HG02763 (cell line): ENCODE data around the gene ZNF396.

Source experiments
- ATAC-seq: cut with Tn5 transposase; IDR thresholded peaks from one replicate; pipeline ENCODE4 v1.9.1; 2021; ENCODE audit warnings: mild to moderate bottlenecking, moderate library complexity; ENCODE audit not compliant: unreplicated experiment

The ZNF396 gene

DNA sequence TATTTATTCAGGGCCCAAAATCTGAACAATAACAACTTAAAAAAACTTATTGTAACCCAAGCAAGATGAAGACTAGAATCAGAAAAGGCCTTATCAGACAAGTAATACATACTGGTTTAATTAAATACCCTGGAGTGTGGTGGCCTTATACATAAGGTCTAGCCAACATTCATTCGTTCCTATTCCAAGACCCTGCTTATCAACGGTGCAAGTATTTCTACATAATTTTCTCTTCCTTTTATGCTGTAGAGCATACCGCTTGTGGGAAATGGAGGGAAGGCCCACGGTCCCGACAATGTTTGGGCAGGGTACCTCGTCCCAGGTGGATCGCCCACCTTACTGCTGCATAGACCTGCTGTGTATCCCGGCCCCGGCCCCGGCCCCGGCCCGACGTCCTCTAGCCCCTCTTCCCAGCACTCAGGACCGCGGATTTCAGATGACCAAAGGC, 33.6 kb downstream of the ZNF396 start:
- ATAC-seq: no peak

DNA sequence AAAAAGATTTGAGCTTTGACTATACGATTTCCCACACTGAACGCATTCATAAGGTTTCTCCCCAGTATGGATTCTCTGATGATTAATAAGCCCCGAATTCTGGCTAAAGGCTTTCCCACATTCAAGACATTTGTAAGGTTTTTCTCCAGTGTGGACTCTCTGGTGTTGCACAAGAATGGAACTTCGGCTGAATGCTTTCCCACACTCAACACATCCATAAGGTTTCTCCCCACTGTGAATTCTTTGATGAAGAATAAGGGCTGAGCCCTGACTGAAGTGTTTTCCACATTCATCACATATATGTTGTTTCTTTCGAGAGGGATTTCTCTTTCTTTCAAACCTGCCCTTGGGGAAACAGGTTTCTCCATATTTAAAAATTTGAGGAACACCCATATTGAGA, 39.9 kb downstream of the ZNF396 start:
- no peak for ATAC-seq

DNA sequence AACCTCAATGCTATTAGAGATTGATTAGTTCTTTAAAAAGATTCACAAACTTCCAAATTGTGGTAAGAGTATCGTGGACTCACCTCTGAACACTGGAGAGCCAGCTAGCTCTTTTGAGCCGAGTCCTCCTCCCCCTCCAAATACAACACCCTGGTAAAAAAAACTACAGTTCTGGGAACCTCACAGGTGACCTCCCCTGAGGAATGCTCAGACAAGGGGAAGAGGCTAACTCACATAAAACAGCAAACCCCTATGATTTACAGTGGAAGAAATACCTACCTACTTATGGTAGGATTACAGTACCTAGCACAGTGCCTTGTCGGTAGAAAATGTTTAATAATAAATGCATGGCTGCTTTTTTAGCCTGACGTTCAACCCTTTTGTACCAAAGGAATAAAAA, 41.3 kb downstream of the ZNF396 start:
- ATAC-seq: no peak

DNA sequence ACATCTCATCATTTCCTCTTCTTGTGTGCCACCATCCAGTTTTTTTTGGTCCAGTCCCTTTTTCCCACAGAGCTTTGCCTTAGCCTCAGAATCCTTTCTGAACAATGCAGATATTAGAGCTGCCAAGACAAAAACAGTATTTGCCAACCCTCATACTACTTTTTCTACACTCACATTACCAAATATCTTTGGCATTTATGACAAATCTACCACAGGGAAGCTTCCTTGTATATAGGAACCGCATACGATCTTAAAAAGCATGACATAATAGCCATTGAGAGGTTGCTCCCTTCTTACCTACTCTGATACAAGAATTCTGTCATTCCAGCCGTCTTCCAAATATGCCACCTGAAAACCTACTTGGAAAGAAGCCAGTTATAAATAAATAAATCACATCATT, 42.3 kb downstream of the ZNF396 start:
- no peak for ATAC-seq

DNA sequence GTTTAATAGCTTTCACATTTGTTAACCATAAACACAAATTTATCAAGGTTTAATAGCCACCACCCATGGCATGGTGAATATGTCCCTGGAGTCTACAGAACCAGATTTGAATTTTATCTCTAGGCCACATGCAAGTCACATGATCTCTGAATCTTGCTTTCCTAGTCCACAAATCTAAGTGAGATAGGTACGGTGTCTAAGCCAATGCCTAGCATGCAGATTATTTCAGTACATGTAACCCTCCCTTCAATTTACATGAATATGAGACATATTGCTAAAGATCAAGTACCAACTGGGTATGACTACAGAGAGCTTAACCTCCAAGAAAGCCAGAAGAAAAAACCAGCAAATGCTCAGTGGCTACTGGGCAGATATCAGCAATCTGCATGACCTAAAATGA, 42.9 kb downstream of the ZNF396 start:
- ATAC-seq: no peak

DNA sequence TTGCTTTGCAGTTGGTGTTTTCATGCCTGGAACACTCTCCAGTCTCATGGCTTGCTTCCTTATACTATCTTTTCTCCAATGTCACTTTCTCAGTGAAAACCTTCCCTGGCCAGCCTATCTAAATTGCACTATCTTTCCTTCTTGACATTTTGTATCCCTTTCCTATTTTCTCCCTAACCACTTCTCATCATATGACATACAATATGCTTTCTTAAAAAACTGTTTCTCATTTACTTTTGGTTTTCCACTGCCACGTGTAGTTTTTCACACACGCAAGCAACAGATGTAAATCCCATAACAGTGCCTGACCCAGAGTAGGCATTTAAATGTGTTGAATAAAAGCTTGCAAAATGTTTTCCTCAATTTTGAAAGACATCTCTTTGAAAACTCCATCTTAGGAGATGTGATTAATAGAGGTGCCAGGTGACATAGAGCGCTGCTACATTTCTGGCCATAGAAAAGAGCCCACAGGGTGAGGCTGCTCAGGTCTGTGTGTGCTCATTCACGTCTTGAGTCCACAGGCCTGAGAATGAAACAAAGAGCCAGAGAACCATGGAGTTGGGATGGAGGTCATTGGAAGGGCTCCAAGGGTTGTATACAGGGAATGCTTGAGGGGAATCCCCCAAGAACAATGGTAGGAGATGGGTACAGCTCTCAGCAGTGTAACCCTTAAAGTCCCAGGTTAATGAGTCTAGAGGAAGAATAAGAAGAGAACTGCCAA, 45.6 kb downstream of the ZNF396 start:
- no peak for ATAC-seq

DNA sequence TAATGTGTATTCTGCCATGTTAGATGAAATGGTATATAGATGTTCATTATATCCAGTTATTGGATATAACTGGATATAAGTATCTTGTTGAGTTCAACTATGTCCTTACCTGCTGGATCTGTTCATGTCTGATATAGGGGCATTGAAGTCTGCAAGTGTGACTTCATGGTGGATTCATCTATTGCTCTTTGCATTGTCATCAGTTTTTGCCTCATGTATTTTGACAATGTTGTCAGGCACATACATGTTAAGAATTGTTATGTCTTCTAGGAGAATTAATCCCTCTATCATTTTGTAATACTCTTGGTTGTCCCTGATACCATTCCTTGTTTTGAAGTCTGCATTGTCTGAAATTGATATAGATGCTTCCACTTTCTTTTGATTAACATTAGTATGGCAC, 48.3 kb downstream of the ZNF396 start:
- ATAC-seq: no peak

DNA sequence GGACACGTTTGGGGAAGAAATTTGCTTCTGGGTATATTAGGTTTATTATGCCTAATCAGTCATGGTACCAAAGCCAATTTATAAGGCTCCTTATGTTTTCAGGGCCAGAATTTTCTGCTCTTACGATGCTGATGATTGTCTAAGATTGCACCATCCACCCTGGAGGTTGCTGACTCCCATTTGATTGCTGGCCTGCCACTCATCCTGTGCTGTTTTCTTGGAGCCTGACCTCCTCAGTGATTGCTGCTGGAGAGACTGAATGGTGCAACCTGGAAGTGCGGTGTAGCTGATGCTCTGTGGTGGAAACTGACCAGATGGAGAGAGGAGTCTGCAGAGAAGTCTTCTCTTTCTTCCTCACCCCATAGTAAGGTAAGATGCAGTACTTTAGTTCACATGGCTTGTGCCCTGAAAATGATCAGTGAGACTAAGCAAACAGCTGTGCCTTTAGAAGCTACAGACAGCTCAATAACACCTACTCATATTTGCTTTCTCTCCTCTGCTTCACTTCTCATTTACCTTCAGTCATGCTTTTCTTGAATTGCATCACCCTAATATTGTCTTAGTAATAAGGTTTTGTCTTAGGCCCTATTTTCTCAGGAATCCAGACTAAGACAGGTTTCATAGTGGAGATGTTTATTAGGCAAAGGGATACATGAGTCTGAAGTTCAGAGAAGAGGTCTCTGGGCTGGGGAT, 50.3 kb downstream of the ZNF396 start:
- no peak for ATAC-seq

DNA sequence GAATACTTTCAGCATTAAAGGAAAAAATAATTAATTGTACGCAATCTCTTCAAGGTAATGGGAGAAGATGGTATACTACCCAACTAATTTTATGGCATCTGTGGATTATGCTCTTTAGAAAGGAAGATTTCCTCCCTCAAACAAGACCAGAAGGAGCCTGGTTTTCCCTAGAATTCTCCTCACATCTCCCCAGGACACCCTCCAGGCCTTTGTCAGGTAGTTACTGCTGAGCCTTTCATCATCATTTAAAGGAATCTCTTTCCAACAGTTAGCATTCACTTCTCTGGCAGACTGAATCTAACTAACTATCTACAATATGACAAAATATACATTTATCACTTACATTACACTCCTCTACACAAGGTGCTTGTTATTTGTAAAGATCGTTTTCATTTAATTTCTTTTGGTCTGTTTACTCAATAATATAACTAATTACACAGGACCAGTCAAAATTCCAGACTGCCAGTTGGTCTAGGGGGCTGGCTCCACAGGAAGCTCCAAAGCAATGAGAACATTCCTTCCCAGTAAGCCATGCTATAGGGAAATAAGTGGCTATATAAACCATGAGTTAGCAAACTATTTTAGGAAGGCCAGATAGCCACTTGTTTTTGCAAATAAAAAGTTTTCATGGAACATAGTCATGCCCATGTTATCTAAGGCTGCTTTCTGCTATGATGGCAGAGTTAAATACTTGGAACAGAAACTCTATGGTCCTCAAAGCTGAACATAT, 52.0 kb downstream of the ZNF396 start:
- no peak for ATAC-seq

DNA sequence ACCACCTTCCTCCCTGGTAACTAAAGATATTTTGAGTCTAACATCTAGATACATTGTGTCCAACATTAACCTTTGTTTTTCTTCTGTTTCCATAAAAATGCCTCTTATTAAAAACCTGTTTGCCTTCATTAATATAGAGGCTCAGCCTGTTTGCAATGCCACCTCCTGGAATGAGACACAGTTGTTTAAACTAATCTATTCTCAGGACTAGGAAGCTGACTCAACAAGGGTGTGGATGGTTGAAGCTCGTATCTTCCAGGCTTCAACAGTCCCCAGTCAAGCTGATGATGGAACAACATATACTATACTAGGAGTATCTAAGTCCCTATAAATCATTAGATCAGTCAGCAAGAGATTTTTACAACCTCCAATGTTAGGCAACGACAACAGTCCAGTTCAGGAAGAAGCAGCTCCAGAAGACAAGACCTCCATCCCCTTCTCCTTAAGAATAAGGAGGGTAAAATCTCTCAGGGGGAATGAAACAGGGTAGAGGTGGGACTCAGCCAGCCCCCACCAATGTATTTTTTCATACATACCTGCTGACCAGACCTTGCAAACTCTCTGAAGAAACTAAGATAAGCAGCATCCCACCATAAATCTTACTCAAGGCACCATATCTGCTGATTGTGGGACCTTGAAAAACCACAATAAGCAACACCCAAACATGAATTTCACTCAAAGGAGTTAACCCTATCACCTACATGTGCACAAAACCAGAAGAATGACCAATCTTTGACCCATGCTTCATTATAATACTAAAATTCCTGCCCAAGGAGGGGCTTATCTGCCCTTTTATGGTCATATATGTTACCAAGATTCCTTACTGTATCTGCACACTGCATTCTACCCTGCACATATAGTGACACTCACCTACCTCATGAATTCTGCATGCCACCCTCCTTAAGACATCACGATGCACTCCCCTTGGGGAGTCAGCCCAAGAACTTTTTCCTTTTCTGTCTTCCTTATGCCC, 54.4 kb downstream of the ZNF396 start:
- ATAC-seq: no peak
